ENCODE data around the gene TMEM95. TPM values are rescaled to one million over a fixed set of nuclear protein-coding genes. Genes with fewer than 3 reads are reported as not detected.

Gene TMEM95
- total RNA-seq, 1 donor from 2014 or later: not detected

- Mint-ChIP-seq H3K9me3 (ENCODE audit: unreplicated experiment) (peaks cover 11% of the 10 kb centered on the region), H3K27ac (ENCODE audit: unreplicated experiment) (no peak overlapping the region), H3K36me3 (ENCODE audit: unreplicated experiment) (peaks cover 6% of the 10 kb centered on the region), H3K4me3 (ENCODE audit: unreplicated experiment) (peak overlapping the region; percentile 15), H3K27me3 (ENCODE audit: unreplicated experiment) (peaks cover 9% of the 10 kb centered on the region), H3K4me1 (ENCODE audit: low read depth, unreplicated experiment) (peaks cover 6% of the 10 kb centered on the region)
- TF ChIP-seq CTCF (IDR thresholded peaks at IDR 0.05; ENCODE audit: partially characterized antibody, unreplicated experiment): no peak
- DNase-seq: no peak
These were observed 36.4 kb downstream of the TMEM95 start for GRCh38 chr17:7391307-7391706.

- Mint-ChIP-seq H3K36me3 (ENCODE audit: unreplicated experiment) (peaks cover 6% of the 10 kb centered on the region), H3K4me3 (ENCODE audit: unreplicated experiment) (peak overlapping the region; percentile 88), H3K4me1 (ENCODE audit: low read depth, unreplicated experiment) (peaks cover 6% of the 10 kb centered on the region), H3K27me3 (ENCODE audit: unreplicated experiment) (peaks cover 9% of the 10 kb centered on the region), H3K27ac (ENCODE audit: unreplicated experiment) (peak overlapping the region; percentile 76), H3K9me3 (ENCODE audit: unreplicated experiment) (peaks cover 9% of the 10 kb centered on the region)
- DNase-seq: peak; percentile 69
- TF ChIP-seq CTCF (IDR thresholded peaks at IDR 0.05; ENCODE audit: partially characterized antibody, unreplicated experiment): no peak
These were observed 38.0 kb downstream of the TMEM95 start for GRCh38 chr17:7392696-7393612.

- peak; percentile 42 for DNase-seq
- Mint-ChIP-seq H3K4me3 (ENCODE audit: unreplicated experiment) (peak overlapping the region; percentile 90), H3K9me3 (ENCODE audit: unreplicated experiment) (peaks cover 9% of the 10 kb centered on the region), H3K36me3 (ENCODE audit: unreplicated experiment) (peaks cover 6% of the 10 kb centered on the region), H3K27me3 (ENCODE audit: unreplicated experiment) (peaks cover 9% of the 10 kb centered on the region), H3K27ac (ENCODE audit: unreplicated experiment) (peak overlapping the region; percentile 88), H3K4me1 (ENCODE audit: low read depth, unreplicated experiment) (peaks cover 6% of the 10 kb centered on the region)
- peak; percentile 21 for TF ChIP-seq CTCF (IDR thresholded peaks at IDR 0.05; ENCODE audit: partially characterized antibody, unreplicated experiment)
These were observed 38.9 kb downstream of the TMEM95 start for GRCh38 chr17:7393613-7394451.

- H3K4me3 Mint-ChIP-seq (ENCODE audit: unreplicated experiment): peak within 1 kb of the TSS; percentile 90
- peak; percentile 70 for TF ChIP-seq CTCF (IDR thresholded peaks at IDR 0.05; ENCODE audit: partially characterized antibody, unreplicated experiment)
- peaks cover 1% of the 10 kb centered on the region for H3K36me3 Mint-ChIP-seq (ENCODE audit: unreplicated experiment)
- H3K4me1 Mint-ChIP-seq (ENCODE audit: low read depth, unreplicated experiment): peaks cover 6% of the 10 kb centered on the region
- peak within 1 kb of the TSS; percentile 97 for H3K27ac Mint-ChIP-seq (ENCODE audit: unreplicated experiment)
- H3K27me3 Mint-ChIP-seq (ENCODE audit: unreplicated experiment): peaks cover 10% of the 10 kb centered on the region
- H3K9me3 Mint-ChIP-seq (ENCODE audit: unreplicated experiment): peaks cover 10% of the 10 kb centered on the region
- peak; percentile 91 for DNase-seq
These were observed 39.7 kb downstream of the TMEM95 start, which contains the start of gene PLSCR3 for GRCh38 chr17:7394452-7395191. PLSCR3 (minus strand) TSS chr17:7394525; CDS start chr17:7394110, 415 bp downstream.
